Naive thymus-derived CD8-positive, alpha-beta T cell (primary cell): ENCODE data around the gene FEN1. TPM values are rescaled to one million over a fixed set of nuclear protein-coding genes. Genes with fewer than 3 reads are reported as not detected.

ENCODE experiments used
- ATAC-seq, 2 donors: fragments of 150-1000 bp; cut with Tn5 transposase in 1 of 2; sonication (Bioruptor Pico), chemical (Tn5 transposase) in 1 of 2; 1 replicate in 1 of 2; 2 replicates in 1 of 2; pipeline ENCODE4 v1.10.0; 2021; ENCODE audit warnings: mild to moderate bottlenecking in 2 of 2, moderate library complexity in 2 of 2
- POLR2A ChIA-PET: fragments of 350-600 bp; sonication (Branson Sonifier 250); formaldehyde crosslinking; loops from one replicate; lab custom pipeline; 2021; ENCODE audit warnings: antibody characterized with exemption; lab: Charles Lee
- DNase-seq, 10 donors: peaks; one replicate each; pipeline versions ENCODE4 v3.0.0 to v3.0.0-alpha.2; 2020 to 2022
- H3K27ac Mint-ChIP-seq, 10 donors: one replicate each; pipeline ENCODE4 v1.8.0; 2020 to 2022; ENCODE audit warnings: mild to moderate bottlenecking in 10 of 10, mixed read lengths in 10 of 10, moderate library complexity in 4 of 10, inconsistent platforms in 1 of 10
- H3K27me3 Mint-ChIP-seq, 5 donors: one replicate each; pipeline ENCODE4 v1.8.0; 2021 to 2022; ENCODE audit warnings: mixed read lengths in 5 of 5
- H3K36me3 Mint-ChIP-seq, 3 donors: one replicate each; pipeline ENCODE4 v1.8.0; 2020 to 2022; ENCODE audit warnings: mixed read lengths in 3 of 3, mild to moderate bottlenecking in 2 of 3, inconsistent platforms in 1 of 3
- H3K4me1 Mint-ChIP-seq, 4 donors: one replicate each; pipeline ENCODE4 v1.8.0; 2021 to 2022; ENCODE audit warnings: mixed read lengths in 4 of 4
- H3K4me3 Mint-ChIP-seq, 10 donors: one replicate each; pipeline ENCODE4 v1.8.0; 2020 to 2022; ENCODE audit warnings: mild to moderate bottlenecking in 10 of 10, mixed read lengths in 10 of 10, moderate library complexity in 6 of 10, inconsistent platforms in 1 of 10
- H3K9me3 Mint-ChIP-seq, 9 donors: one replicate each; pipeline ENCODE4 v1.8.0; 2020 to 2022; ENCODE audit warnings: mixed read lengths in 9 of 9, mild to moderate bottlenecking in 3 of 9, inconsistent platforms in 1 of 9, moderate library complexity in 1 of 9
- polyA plus RNA-seq, 3 donors: library from polyadenylated mRNA; unstranded; fragments of 300-500 nt; fragmentation: Illumina TruSeq; gene quantifications; one replicate each; pipeline ENCODE4 v1.2.3, GENCODE V29; 2021
- total RNA-seq, 8 experiments: library from RNA in 2 of 8; stranded (reverse) in 2 of 8; gene quantifications; one replicate each; pipeline ENCODE4 v1.2.3 and lab custom pipeline; 2021 to 2026

The FEN1 gene, protein sequence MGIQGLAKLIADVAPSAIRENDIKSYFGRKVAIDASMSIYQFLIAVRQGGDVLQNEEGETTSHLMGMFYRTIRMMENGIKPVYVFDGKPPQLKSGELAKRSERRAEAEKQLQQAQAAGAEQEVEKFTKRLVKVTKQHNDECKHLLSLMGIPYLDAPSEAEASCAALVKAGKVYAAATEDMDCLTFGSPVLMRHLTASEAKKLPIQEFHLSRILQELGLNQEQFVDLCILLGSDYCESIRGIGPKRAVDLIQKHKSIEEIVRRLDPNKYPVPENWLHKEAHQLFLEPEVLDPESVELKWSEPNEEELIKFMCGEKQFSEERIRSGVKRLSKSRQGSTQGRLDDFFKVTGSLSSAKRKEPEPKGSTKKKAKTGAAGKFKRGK
- 1 to 10 TPM; 8.3 to 8.6 TPM for total RNA-seq
- 10 to 100 TPM in 2 of 3 donors, 1 to 10 TPM in 1; 10.0 to 13.1 (median 10.2) TPM for polyA plus RNA-seq
- total RNA-seq (lab: John Stamatoyannopoulos, UW), result 9.1 to 69.5 (median 14.0) reads per million in 6 experiments

DNA sequence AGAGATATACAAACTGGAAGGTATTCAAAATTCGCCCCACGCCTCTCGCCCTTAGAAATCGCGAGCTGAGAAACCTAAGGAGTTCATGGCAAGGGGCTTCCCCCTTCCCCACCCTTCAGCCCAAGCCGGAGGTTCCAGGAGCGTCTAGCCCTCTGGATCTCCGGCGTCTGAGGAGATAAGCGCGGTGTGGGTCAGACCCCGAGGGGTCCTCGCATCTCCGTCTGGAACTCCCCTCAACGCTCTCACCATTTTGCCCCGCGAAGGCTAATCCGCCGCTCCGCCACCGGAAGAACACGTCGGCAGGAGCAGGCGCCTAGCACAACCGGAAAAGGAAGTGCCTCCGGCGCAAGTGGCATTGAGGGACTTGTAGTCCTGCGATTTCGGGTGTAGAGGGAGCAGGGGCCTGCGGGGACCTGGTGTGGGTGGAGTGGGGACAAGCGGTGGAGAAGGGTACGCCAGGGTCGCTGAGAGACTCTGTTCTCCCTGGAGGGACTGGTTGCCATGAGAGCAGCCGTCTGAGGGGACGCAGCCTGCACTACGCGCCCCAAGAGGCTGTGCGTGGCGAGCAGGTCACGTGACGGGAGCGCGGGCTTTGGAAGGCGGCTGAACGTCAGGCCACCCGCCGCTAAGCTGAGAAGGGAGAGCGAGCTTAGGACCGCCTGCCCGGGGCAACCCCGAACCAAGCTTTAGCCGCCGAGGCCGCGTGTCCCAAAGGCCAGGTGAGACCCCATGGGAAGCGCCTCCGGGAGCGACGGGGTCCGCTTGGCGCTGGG is at the start of gene FEN1, which contains the start of gene TMEM258:
FEN1 (plus strand) TSS at position 602 of the 773 bp plus-strand sequence. CDS start 2,451 bp downstream, outside the sequence.
TMEM258 (minus strand) TSS at position 290 of the 773 bp plus-strand sequence; CDS start at position 249, 41 bp downstream.
- Mint-ChIP-seq H3K27me3 (no peaks in the 10 kb centered on the region), H3K27ac (peak within 1 kb of the TSS; percentile 95 to 100 (median 99)), H3K36me3 (peaks cover 0 to 40% (median 7%) of the 10 kb centered on the region in 3 donors), H3K4me3 (peak within 1 kb of the TSS; percentile 91 to 99 (median 94)), H3K9me3 (no peaks in the 10 kb centered on the region), H3K4me1 (peaks cover 18 to 48% (median 36%) of the 10 kb centered on the region in 4 donors)
- ATAC-seq (peak; percentile 90 to 93), DNase-seq (peak; percentile 78 to 93 (median 84))
- POLR2A ChIA-PET, result interaction anchor here (0.6 to 1.9 kb wide), 6 partner anchors 23 to 316 kb away, joined by 3 to 8 read pairs (median 3); partner anchors contain the start of genes FTH1 and SYT7

DNA sequence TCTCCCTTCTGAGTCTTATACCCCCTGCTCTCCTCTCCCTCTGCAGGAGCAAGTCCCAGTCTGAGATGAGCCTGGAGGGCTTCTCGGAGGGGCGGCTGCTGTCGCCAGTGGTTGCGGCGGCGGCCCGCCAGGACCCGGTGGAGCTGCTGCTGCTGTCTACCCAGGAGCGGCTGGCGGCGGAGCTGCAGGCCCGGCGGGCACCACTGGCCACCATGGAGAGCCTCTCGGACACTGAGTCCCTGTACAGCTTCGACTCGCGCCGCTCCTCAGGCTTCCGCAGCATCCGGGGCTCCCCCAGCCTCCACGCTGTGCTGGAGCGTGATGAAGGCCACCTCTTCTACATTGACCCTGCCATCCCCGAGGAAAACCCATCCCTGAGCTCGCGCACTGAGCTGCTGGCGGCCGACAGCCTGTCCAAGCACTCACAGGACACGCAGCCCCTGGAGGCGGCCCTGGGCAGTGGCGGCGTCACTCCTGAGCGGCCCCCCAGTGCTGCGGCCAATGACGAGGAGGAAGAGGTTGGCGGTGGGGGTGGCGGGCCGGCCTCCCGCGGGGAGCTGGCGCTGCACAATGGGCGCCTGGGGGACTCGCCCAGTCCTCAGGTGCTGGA is 49.1 kb upstream of the FEN1 start:
- no peaks in the 10 kb centered on the region for H3K9me3 Mint-ChIP-seq
- ATAC-seq (no peak), DNase-seq (no peak)
- H3K4me3 Mint-ChIP-seq, result no peak overlapping the region
- peaks cover 0 to 6% (median 0%) of the 10 kb centered on the region in 5 donors for H3K27me3 Mint-ChIP-seq
- POLR2A ChIA-PET, result no interaction called here
- no peak overlapping the region for H3K27ac Mint-ChIP-seq
- no peaks in the 10 kb centered on the region for H3K4me1 Mint-ChIP-seq
- H3K36me3 Mint-ChIP-seq, result no peaks in the 10 kb centered on the region

DNA sequence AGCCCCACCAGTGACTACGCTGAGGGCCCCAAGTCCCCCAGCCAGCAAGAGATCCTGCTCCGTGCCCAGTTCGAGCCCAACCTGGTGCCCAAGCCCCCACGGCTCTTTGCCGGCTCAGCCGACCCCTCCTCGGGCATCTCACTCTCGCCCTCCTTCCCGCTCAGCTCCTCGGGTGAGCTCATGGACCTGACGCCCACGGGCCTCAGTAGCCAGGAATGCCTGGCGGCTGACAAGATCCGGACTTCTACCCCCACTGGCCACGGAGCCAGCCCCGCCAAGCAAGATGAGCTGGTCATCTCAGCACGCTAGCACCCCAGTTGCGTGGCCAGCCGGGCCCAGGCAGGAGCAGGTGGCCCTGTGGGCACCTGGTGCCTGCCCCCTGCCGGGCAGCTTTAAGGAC is 48.5 kb upstream of the FEN1 start:
- no peaks in the 10 kb centered on the region for H3K4me1 Mint-ChIP-seq
- ATAC-seq, result no peak
- peaks cover 0 to 7% (median 1%) of the 10 kb centered on the region in 5 donors for H3K27me3 Mint-ChIP-seq
- DNase-seq, result no peak
- H3K27ac Mint-ChIP-seq, result no peak overlapping the region
- H3K9me3 Mint-ChIP-seq, result no peaks in the 10 kb centered on the region
- H3K36me3 Mint-ChIP-seq, result no peaks in the 10 kb centered on the region
- POLR2A ChIA-PET, result no interaction called here
- H3K4me3 Mint-ChIP-seq, result no peak overlapping the region

DNA sequence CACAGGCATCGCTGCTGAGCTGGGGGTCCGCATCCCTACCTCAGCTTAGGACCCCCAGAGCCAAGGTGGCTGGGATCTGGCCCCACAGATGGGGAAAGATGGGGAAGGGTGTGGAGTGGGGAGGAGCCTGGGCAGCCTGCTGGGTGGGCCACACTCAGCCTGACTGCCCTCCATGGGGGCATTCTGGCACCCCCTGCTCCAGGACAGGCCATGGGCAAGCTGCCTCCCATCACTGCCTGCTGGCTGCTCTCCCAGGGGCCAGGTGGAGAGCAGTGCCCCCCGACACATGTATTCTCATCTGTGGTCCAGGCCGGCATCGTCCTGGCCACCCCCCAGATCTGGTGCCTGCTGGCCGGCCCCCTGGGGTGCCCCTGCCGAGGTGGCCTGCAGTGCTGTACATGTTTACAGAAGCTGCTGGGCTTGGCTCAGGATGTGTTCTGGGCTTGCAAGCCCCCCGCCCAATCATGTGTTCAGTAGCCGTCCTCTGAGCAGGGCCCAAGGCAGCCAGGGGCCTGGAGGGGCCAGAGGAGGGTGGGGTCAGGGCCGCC is 48.0 kb upstream of the FEN1 start:
- H3K4me1 Mint-ChIP-seq, result no peaks in the 10 kb centered on the region
- POLR2A ChIA-PET, result no interaction called here
- no peak overlapping the region for H3K27ac Mint-ChIP-seq
- DNase-seq, result no peak
- H3K4me3 Mint-ChIP-seq, result no peak overlapping the region
- no peak for ATAC-seq
- H3K9me3 Mint-ChIP-seq, result no peaks in the 10 kb centered on the region
- no peaks in the 10 kb centered on the region for H3K36me3 Mint-ChIP-seq
- H3K27me3 Mint-ChIP-seq, result peaks cover 3 to 12% (median 5%) of the 10 kb centered on the region in 5 donors

DNA sequence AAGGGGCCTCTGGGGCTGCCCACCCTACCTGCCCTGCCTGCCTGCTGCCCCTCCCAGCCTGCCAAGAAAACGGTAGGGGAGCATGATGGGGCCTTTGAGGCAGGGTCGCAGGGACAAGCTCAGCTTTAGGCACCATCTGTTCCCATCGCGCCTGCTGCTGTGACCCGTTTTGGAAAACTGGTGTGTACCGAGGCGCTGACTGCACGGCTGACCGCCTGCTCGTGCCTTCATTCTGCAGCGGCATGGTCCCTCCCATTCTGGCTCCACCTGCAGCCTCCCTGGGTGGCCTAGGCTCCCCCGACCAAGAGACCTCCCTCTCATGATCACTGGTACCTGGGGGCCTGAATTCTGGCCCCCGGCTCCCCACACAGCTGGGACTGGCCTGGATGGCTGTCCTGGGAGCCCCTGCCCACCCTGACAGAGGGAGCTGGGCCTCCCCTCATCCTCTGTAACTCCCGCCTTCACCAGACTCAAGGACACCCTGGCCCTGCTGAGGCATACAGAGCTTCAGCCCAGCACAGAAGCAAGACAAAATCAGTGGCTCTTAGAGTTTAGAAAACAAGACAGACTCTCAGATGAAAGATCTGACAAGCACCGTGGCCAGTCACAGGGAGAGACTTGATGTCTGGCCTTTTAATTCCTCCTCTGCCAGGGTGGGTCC is 46.8 kb upstream of the FEN1 start:
- no peak overlapping the region for H3K4me3 Mint-ChIP-seq
- peaks cover 5 to 21% (median 9%) of the 10 kb centered on the region in 5 donors for H3K27me3 Mint-ChIP-seq
- H3K4me1 Mint-ChIP-seq, result peaks cover 0 to 2% (median 0%) of the 10 kb centered on the region in 4 donors
- DNase-seq, result no peak
- ATAC-seq, result no peak
- H3K27ac Mint-ChIP-seq, result no peak overlapping the region
- POLR2A ChIA-PET, result no interaction called here
- H3K36me3 Mint-ChIP-seq, result no peaks in the 10 kb centered on the region
- no peaks in the 10 kb centered on the region for H3K9me3 Mint-ChIP-seq

DNA sequence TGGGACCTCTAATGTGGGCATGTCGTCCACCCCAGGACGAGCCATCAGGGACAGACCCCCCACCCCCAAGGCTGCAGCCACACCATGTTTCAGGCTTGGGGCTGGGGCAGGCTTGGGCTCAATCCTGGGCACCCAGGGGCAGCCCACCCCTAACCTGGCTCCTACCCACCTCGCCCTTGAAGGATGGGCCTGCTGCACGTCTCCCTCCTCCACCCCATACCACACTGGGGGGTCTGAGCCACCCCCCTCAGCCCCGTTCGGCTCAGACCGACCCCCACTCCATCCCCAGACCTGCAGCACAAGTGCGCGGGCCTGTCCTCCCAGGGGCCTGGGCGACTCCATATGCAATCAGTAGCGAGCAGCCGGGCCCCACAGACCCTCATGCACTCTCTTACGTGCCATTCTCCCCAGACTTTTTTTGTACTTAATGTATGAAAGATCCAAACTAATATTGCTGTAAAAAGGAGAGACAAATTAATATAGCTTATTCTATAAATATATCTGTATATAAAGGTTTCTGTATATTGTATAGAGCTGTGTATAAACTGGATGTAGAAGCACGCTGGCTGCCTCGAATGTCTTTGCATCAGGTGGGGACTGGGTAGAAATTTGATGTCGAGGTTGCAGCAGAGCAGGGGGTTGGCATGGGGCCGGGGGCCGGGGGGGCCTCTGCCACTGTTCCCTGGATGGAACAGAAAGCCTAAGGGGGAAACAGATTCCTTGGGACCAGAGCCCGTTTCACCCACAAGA is 46.1 kb upstream of the FEN1 start:
- DNase-seq, result no peak
- Mint-ChIP-seq H3K4me1 (peaks cover 0 to 6% (median 0%) of the 10 kb centered on the region in 4 donors), H3K4me3 (no peak overlapping the region), H3K27me3 (peaks cover 9 to 28% (median 14%) of the 10 kb centered on the region in 5 donors), H3K36me3 (no peaks in the 10 kb centered on the region), H3K27ac (no peak overlapping the region), H3K9me3 (no peaks in the 10 kb centered on the region)
- no peak for ATAC-seq
- POLR2A ChIA-PET, result no interaction called here

DNA sequence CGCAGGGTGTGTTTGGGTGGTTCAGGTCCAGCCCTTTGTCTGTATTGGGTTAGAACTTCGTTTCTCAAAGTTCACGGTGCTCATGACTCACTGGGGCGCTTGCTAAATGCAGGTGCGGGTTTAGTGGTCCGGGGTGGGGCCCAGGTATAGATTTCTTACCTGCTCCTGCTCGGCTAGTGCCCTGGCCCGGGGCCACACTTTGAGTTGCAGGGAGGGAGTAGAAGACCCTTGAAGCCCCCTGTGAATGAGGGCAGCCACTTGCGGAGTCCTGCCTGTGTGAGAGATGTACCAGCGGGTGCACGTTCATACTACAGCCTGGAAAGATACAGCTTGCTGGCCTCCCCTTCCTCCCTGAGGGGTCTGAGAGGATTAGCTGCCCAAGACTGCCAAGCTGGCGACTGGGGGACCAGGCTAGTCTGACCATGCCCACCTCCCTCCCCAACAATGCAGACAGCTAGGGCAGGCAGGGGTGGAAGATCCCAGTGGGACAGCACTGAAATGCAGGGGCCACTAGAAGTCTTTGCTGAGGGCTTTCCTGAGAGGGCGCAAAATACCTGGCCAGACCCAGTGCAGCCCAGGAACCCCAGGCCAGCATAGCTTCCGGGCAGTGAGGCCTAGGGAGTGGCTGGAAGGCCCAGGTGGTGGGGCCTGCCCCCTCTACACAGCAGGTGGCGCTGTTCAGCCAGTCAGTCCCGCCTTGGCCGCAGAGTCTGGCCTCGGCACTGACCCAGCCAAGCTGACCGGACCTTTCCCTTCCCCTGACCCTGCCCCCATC is 45.3 kb upstream of the FEN1 start:
- Mint-ChIP-seq H3K4me1 (peaks cover 0 to 8% (median 3%) of the 10 kb centered on the region in 4 donors), H3K27ac (no peak overlapping the region), H3K9me3 (no peaks in the 10 kb centered on the region), H3K36me3 (no peaks in the 10 kb centered on the region), H3K27me3 (peaks cover 11 to 33% (median 14%) of the 10 kb centered on the region in 5 donors), H3K4me3 (no peak overlapping the region)
- ATAC-seq (no peak), DNase-seq (peak in 7 of 10 donors; percentile 8 to 43 (median 26))
- POLR2A ChIA-PET, result no interaction called here

DNA sequence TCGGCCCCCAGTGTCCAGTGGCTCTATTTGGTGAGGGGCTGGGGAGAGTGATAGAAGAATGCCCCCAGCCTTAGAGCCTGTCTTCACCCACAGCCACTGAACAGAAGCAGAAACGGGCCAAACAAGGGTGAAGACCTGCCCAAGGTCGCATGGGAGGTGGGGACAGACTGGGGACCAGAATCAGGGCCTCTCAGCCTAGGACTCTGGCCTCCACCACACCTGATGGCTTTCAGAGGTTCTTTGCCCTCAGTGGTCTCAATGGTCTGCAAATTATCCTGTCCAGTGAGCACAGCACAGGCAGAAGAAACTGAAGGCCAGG is 44.8 kb upstream of the FEN1 start:
- POLR2A ChIA-PET, result interaction anchor here (1.6 kb wide), 1 partner anchor 10 kb away, joined by 3 read pairs; no protein-coding TSS in a partner anchor
- ATAC-seq, result no peak

DNA sequence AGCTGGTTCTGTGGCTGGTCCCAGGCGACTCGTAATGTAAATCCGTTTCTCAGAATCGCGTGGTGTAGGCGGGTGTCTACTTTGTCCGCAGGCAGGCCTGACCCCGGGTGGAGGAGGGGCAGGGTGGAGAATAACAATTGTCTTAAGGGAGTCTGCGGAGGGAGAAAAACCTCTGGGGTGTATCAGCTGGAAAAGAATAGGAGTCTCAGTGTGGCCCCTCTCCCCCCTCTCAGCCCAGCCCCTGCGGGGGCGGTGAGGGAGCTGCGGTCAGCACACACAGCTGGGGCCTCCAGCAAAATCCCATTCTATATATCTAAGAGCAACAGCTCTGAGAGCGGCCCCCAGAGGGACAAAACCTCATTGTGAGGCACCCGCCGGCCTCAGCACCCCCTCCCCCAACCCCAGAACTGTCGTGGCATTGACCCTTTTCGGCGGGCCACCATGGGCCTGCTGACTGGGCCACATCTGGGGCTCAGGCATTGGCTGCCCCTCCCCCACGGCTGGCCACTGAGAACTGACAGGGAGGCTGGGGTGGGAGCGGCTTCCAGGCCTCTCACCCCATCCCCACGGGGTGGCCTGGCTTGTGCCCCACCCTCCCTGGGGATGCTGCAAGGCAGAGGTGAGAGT is 43.0 kb upstream of the FEN1 start:
- POLR2A ChIA-PET, result interaction anchor here (1.6 kb wide), 1 partner anchor 11 kb away, joined by 3 read pairs; no protein-coding TSS in a partner anchor
- H3K27ac Mint-ChIP-seq, result no peak overlapping the region
- ATAC-seq (no peak), DNase-seq (no peak)
- H3K27me3 Mint-ChIP-seq, result peaks cover 11 to 44% (median 24%) of the 10 kb centered on the region in 5 donors
- H3K36me3 Mint-ChIP-seq, result no peaks in the 10 kb centered on the region
- peaks cover 5 to 13% (median 11%) of the 10 kb centered on the region in 4 donors for H3K4me1 Mint-ChIP-seq
- H3K9me3 Mint-ChIP-seq, result no peaks in the 10 kb centered on the region
- no peak overlapping the region for H3K4me3 Mint-ChIP-seq

More for the DNA sequence above, 44.8 kb upstream of the FEN1 start:
- Mint-ChIP-seq H3K4me3 (no peak overlapping the region), H3K27ac (no peak overlapping the region), H3K9me3 (no peaks in the 10 kb centered on the region), H3K27me3 (peaks cover 11 to 34% (median 15%) of the 10 kb centered on the region in 5 donors), H3K36me3 (no peaks in the 10 kb centered on the region), H3K4me1 (peaks cover 2 to 8% (median 4%) of the 10 kb centered on the region in 4 donors)
- no peak for DNase-seq

DNA sequence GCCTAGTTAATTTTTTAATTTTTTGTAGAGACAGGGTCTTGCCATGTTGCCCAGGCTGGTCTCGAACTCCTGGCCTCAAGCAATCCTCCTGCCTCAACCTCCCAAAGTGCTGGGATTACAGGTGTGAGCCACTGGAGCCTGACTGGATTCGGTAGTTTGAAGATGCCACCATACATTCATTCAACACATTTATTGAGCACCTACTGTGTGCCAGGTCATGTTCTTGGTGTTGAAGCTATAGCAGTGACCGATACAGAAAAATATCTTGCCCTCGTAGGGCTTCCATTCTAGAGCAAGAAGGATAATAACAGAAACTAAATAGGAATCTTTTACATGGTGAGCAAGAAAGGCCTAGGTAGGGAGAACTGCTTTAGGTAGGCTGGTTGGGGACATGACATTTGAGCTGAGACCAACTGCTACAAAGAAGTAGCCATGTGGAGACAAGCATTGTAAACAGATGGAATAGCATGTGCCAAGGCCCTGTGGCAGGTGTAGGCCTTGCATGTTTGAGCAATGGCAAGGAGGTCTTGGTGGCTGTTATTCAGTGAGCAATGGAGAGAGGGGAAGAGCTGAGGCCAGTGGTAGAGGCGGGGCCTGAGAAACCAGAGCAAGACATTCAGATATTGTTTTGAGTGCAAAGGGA is 42.0 kb upstream of the FEN1 start:
- Mint-ChIP-seq H3K27me3 (peaks cover 11 to 44% (median 24%) of the 10 kb centered on the region in 5 donors), H3K36me3 (no peaks in the 10 kb centered on the region), H3K4me1 (peaks cover 6 to 16% (median 11%) of the 10 kb centered on the region in 4 donors), H3K27ac (peak overlapping the region in 1 of 10 donors; percentile 13), H3K4me3 (peak overlapping the region in 9 of 10 donors; percentile 26 to 83 (median 59)), H3K9me3 (no peaks in the 10 kb centered on the region)
- DNase-seq (no peak), ATAC-seq (no peak)
- POLR2A ChIA-PET, result no interaction called here
